GM12875 (cell line): ENCODE measurements around the gene SPACA1.
A peak's percentile ranks its signal among the peaks of the same experiment; 100 is the strongest.

ENCODE experiments used
- H3K4me3 ChIP-seq: one replicate; pipeline ENCODE4 v1.5.1; 2011; ENCODE audit warnings: low read depth, low read length, control low read depth
- TF ChIP-seq, protein P1 (sequence below): IDR thresholded peaks from 2 replicates; pipeline ENCODE4 v1.5.1; 2011; ENCODE audit warnings: low read depth, mild to moderate bottlenecking, control low read depth, inconsistent platforms, low read length, moderate library complexity, borderline replicate concordance; ENCODE audit not compliant: insufficient read depth

The SPACA1 gene

DNA sequence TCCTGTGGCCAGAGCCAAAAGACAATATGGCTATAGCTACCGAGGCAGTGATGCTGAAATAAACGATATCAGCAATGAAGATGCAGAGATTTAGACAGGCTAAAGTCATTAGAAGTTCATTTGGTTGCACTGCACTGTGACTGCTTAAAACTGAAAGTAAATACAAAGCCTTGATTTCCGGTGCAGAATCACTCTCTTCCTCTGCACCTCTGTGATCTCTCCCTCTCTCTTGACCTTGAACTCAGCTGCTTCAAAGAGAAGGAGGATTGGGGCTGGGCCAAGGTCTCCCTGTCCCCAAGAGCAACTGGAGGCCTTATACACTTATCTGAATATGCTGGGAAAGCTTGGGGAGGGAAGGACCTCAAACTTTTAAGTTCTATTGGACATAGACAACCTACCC is 34.6 kb upstream of the SPACA1 start:
- no peak overlapping the region for H3K4me3 ChIP-seq
- TF ChIP-seq, protein P1, sequence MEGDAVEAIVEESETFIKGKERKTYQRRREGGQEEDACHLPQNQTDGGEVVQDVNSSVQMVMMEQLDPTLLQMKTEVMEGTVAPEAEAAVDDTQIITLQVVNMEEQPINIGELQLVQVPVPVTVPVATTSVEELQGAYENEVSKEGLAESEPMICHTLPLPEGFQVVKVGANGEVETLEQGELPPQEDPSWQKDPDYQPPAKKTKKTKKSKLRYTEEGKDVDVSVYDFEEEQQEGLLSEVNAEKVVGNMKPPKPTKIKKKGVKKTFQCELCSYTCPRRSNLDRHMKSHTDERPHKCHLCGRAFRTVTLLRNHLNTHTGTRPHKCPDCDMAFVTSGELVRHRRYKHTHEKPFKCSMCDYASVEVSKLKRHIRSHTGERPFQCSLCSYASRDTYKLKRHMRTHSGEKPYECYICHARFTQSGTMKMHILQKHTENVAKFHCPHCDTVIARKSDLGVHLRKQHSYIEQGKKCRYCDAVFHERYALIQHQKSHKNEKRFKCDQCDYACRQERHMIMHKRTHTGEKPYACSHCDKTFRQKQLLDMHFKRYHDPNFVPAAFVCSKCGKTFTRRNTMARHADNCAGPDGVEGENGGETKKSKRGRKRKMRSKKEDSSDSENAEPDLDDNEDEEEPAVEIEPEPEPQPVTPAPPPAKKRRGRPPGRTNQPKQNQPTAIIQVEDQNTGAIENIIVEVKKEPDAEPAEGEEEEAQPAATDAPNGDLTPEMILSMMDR = no peak

DNA sequence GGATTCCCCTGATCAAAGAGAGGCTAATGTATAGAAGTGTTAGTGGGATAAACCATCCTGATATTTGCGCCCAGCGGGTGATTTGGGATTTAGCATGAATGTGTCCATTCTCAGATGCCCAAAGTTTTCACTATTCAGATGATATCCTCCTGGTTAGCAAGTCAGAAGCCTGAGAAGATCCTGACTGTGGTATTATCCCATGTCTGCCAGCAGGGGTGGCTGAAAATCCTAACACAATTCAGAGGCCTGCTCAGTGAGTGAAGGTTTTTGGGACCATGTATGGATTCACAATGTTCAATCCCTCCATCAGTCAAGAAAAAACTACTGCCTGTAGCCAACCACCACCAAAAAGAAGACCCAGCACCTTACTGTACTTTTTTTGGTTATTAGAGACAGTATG is 34.1 kb upstream of the SPACA1 start:
- no peak overlapping the region for H3K4me3 ChIP-seq
- TF ChIP-seq, protein P1 = peak; percentile 4; the same call in 1 of the 2 replicates

DNA sequence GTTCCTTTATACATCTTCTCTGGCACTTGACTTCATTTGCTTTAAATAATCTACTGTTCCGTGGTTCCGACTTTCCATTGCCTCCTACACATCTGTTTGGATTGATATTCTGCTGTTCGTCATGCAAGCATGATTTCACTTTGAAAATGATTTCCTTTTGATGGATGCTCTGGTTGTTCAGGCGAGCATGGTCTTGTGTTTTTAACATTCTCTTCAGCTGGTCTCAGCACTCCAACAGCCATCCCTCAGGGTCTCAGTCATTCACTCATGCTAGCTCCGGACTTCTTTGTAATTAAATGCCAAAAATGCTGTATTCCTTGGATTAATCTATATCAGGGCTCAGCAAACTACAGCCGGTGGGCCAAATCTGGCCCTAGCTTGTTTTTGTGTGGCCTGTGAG is 27.2 kb upstream of the SPACA1 start:
- TF ChIP-seq, protein P1 = no peak
- H3K4me3 ChIP-seq = no peak overlapping the region

DNA sequence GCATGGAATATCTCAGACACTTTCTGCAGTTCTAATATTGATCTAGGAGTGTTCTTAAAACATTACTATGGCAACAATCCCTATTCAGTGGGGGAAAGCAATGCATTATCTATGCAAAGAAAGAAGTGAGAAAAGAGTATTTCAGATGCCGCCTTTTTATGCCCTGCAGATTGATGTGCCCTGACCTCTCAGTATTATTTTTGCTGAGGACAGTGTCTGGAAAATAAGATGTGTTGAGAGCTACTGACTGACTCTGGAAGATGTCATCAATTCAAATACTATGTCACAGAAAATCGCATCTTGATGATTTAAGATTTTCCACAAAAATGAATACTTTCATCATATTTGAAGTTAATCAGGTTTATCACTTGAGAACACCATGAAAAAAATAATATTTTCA is 22.9 kb upstream of the SPACA1 start:
- TF ChIP-seq, protein P1 = no peak
- no peak overlapping the region for H3K4me3 ChIP-seq

DNA sequence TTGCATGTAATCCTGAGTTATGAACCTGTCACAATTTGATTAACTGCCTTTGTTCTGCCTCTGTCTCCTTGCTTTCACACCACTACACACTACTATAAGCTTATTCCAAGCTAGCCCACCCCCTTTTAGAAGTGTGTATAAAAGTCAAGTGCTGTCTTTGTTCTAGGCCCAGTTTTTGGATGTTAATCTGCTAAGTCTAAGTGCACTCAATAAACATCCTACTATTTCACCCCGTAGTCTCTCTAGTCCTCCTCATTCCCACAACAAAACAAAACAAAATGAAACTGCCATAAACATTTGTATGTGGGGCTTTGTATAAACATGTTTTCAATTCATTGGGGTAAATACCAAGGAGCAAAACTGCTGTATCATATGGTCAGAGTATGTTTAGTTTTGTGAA is 16.1 kb upstream of the SPACA1 start:
- TF ChIP-seq, protein P1 = no peak
- no peak overlapping the region for H3K4me3 ChIP-seq

DNA sequence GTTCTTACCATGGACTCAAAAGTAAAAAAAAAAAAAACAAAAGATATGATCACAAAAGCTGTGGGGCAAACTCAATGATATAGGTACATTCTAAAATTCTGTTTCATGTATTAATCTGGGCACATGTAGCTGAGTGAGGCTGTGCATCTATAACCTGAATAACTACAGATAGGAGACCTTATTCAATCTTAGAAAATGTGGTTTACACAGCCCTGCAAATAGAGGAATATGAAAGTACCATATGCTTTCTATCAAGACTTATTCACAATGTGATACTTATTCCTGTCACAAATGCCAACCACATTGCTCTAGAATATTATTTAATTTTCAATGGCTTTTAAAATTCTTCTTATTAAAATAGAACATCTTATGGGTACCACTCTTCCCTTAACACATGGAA is 3.1 kb upstream of the SPACA1 start:
- TF ChIP-seq, protein P1 = no peak
- H3K4me3 ChIP-seq = no peak overlapping the region

DNA sequence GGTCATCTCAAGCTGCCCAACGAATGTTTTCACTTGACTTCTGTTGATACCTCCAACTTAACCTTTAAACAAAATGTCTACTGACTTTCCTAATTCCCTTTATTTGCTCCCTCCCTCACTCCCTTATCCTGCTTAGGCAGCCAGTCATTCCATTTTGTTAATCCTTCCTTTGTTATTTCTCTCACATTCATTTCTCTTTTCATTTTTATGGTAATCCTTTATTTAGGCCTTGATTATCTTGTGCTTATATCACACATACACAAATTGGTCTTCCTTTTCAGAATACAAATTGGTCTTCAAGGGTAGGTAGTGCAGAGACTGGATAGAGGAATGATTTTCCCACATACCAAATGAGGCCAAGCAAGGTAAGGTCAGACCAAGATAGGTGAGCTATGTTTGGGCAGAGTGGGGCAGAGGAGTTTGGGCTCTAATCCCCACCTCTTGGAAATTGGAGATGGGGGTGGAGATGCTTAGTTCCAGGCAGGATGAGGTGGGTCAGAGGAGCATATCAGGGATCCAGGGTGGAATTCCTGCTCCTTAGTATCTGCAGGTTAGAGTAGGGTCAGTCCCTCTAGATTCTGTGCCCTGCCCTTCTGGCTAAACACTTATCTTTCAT is 2.0 kb upstream of the SPACA1 start:
- TF ChIP-seq, protein P1 = no peak
- H3K4me3 ChIP-seq = no peak overlapping the region
